H1 (cell line): ENCODE measurements around the gene MBNL2. TPM values are rescaled to one million over a fixed set of nuclear protein-coding genes. Genes with fewer than 3 reads are reported as not detected.

Experiments used
- CTCF ChIA-PET: fragments of 300-600 bp; sonication (Branson Sonifier 250); formaldehyde crosslinking; loops from one replicate; lab custom pipeline; 2021; ENCODE audit not compliant: partially characterized antibody; lab: Charles Lee
- POLR2A ChIA-PET: fragments of 300-600 bp; sonication (Branson Sonifier 250); formaldehyde crosslinking; loops from one replicate; lab custom pipeline; 2021; ENCODE audit warnings: inconsistent platforms; ENCODE audit not compliant: partially characterized antibody; lab: Charles Lee
- DNase-seq, 2 experiments: peaks; one replicate each; pipeline versions ENCODE4 v3.0.0 to v3.0.0-alpha.2; 2010 to 2022; ENCODE audit warnings: low spot score in 2 of 2, low read depth in 1 of 2, mixed read lengths in 1 of 2
- FAIRE-seq: peaks from 2 replicates; lab custom pipeline; 2011; peaks lifted over from hg19 to GRCh38; lab: Jason Lieb, UNC
- H2AFZ ChIP-seq: 2 replicates; pipeline ENCODE4 v1.8.1; 2012; ENCODE audit warnings: low read length, inconsistent platforms
- H2AK5ac ChIP-seq: 2 replicates; pipeline ENCODE4 v1.6.1; 2013; ENCODE audit warnings: low read depth, low read length
- H2BK120ac ChIP-seq: replicated peaks from 2 replicates; pipeline ENCODE3; 2013; ENCODE audit warnings: low read depth, low read length, inconsistent platforms
- H2BK12ac ChIP-seq: 2 replicates; pipeline ENCODE4 v1.6.1; 2013; ENCODE audit warnings: low read depth, low read length
- H2BK15ac ChIP-seq: 2 replicates; pipeline ENCODE4 v1.6.1; 2013; ENCODE audit warnings: low read length
- H2BK20ac ChIP-seq: 2 replicates; pipeline ENCODE4 v1.6.1; 2013; ENCODE audit warnings: low read length
- H2BK5ac ChIP-seq: 2 replicates; pipeline ENCODE4 v1.6.1; 2013; ENCODE audit warnings: low read depth, low read length
- H3K14ac ChIP-seq: 2 replicates; pipeline ENCODE4 v1.6.1; 2013; ENCODE audit warnings: inconsistent platforms; ENCODE audit not compliant: insufficient read length
- H3K18ac ChIP-seq: 2 replicates; pipeline ENCODE4 v1.6.1; 2013; ENCODE audit warnings: low read length; ENCODE audit errors: extremely low read depth
- H3K23ac ChIP-seq: 2 replicates; pipeline ENCODE4 v1.6.1; 2013; ENCODE audit warnings: inconsistent platforms; ENCODE audit not compliant: insufficient read length
- H3K23me2 ChIP-seq: 2 replicates; pipeline ENCODE4 v1.6.1; 2013; ENCODE audit warnings: low read depth, low read length
- H3K27ac ChIP-seq: 2 replicates; pipeline ENCODE4 v1.6.1; 2011; ENCODE audit warnings: low read depth, low read length, inconsistent platforms
- H3K27me3 ChIP-seq, 4 experiments: replicated peaks in 1 of 4; 1 replicate in 1 of 4; 2 replicates in 3 of 4; pipeline versions ENCODE4 v1.6.1 to v1.8.1; 2011 to 2013; ENCODE audit warnings: low read length in 3 of 4, mild to moderate bottlenecking in 3 of 4, inconsistent platforms in 2 of 4, mixed read lengths in 2 of 4, moderate library complexity in 1 of 4; ENCODE audit not compliant: control insufficient read depth in 3 of 4, insufficient read depth in 3 of 4; ENCODE audit errors: extremely low read depth in 1 of 4
- H3K36me3 ChIP-seq, 4 experiments: 2 replicates each; pipeline versions ENCODE4 v1.6.1 to v1.8.1; 2011 to 2013; ENCODE audit warnings: mild to moderate bottlenecking in 4 of 4, low read length in 3 of 4, moderate library complexity in 2 of 4, control low read depth in 1 of 4, inconsistent platforms in 1 of 4; ENCODE audit not compliant: insufficient read depth in 4 of 4, control insufficient read depth in 2 of 4
- H3K4ac ChIP-seq: replicated peaks from 2 replicates; pipeline ENCODE3; 2013; ENCODE audit warnings: low read length, low read depth, mixed read lengths, inconsistent platforms; ENCODE audit not compliant: insufficient read length
- H3K4me1 ChIP-seq, 4 experiments: replicated peaks in 1 of 4; 1 replicate in 1 of 4; 2 replicates in 3 of 4; pipeline versions ENCODE4 v1.6.1 to v1.8.1; 2011 to 2013; ENCODE audit warnings: low read length in 3 of 4, inconsistent platforms in 2 of 4, mixed read lengths in 1 of 4; ENCODE audit not compliant: insufficient read depth in 4 of 4, control insufficient read depth in 3 of 4
- H3K4me2 ChIP-seq, 2 experiments: 2 replicates each; pipeline versions ENCODE4 v1.6.1 to v1.8.1; 2011 to 2013; ENCODE audit warnings: low read depth in 2 of 2, low read length in 2 of 2, control low read depth in 1 of 2, inconsistent platforms in 1 of 2, mild to moderate bottlenecking in 1 of 2; ENCODE audit not compliant: insufficient read depth in 1 of 2
- H3K4me3 ChIP-seq, 4 experiments: fragments of 200-600, 300-600 bp in 1 of 4; sonication (generic), shearing (Covaris generic), sonication (Bioruptor Twin) in 1 of 4; 2 replicates each; pipeline versions ENCODE4 v1.5.1 to v1.8.1; 2011 to 2016; ENCODE audit warnings: low read length in 4 of 4, low read depth in 3 of 4, control low read depth in 2 of 4, inconsistent platforms in 2 of 4, mild to moderate bottlenecking in 2 of 4, mixed read lengths in 1 of 4, moderate library complexity in 1 of 4; ENCODE audit not compliant: insufficient read depth in 2 of 4; ENCODE audit errors: extremely low read depth in 1 of 4
- H3K56ac ChIP-seq: replicated peaks from 2 replicates; pipeline ENCODE3; 2013; ENCODE audit warnings: low read depth, mild to moderate bottlenecking, mixed read lengths, low read length, inconsistent platforms; ENCODE audit not compliant: insufficient read length
- H3K79me1 ChIP-seq: 2 replicates; pipeline ENCODE4 v1.6.1; 2013; ENCODE audit warnings: low read depth, low read length, control low read depth
- H3K79me2 ChIP-seq, 2 experiments: 2 replicates each; pipeline versions ENCODE4 v1.6.1 to v1.8.1; 2012 to 2013; ENCODE audit warnings: low read length in 2 of 2, mild to moderate bottlenecking in 2 of 2, inconsistent platforms in 1 of 2; ENCODE audit not compliant: insufficient read depth in 2 of 2, control insufficient read depth in 1 of 2
- H3K9ac ChIP-seq, 4 experiments: replicated peaks in 1 of 4; 1 replicate in 1 of 4; 2 replicates in 3 of 4; pipeline versions ENCODE4 v1.6.1 to v1.8.1; 2011 to 2013; ENCODE audit warnings: low read depth in 3 of 4, low read length in 3 of 4, control low read depth in 2 of 4, mild to moderate bottlenecking in 2 of 4, moderate library complexity in 2 of 4, inconsistent platforms in 1 of 4; ENCODE audit errors: extremely low read depth in 1 of 4
- H3K9me3 ChIP-seq, 2 experiments: 2 replicates each; pipeline versions ENCODE4 v1.6.1 to v1.8.1; 2012 to 2013; ENCODE audit warnings: mild to moderate bottlenecking in 2 of 2, moderate library complexity in 2 of 2, control low read depth in 1 of 2, inconsistent platforms in 1 of 2, low read depth in 1 of 2, low read length in 1 of 2, mixed read lengths in 1 of 2; ENCODE audit not compliant: insufficient read depth in 2 of 2
- H4K20me1 ChIP-seq, 2 experiments: replicated peaks in 1 of 2; 2 replicates each; pipeline versions ENCODE3 to v1.8.1; 2011 to 2013; ENCODE audit warnings: inconsistent platforms in 2 of 2, low read length in 2 of 2, mild to moderate bottlenecking in 1 of 2; ENCODE audit not compliant: insufficient read depth in 2 of 2, control insufficient read depth in 1 of 2
- H4K5ac ChIP-seq: 2 replicates; pipeline ENCODE4 v1.6.1; 2013; ENCODE audit warnings: low read length, low read depth, mixed read lengths, inconsistent platforms; ENCODE audit not compliant: insufficient read length
- H4K8ac ChIP-seq: 2 replicates; pipeline ENCODE4 v1.8.0; 2013; ENCODE audit warnings: mild to moderate bottlenecking, moderate library complexity, low read length, inconsistent platforms; ENCODE audit not compliant: insufficient read depth; ENCODE audit errors: extremely low read depth
- H4K91ac ChIP-seq: replicated peaks from 2 replicates; pipeline ENCODE3; 2013; ENCODE audit warnings: low read length, mixed read lengths, inconsistent platforms; ENCODE audit not compliant: insufficient read length
- BRCA1 ChIP-seq: IDR thresholded peaks from 2 replicates; pipeline ENCODE4 v1.6.1; 2012; ENCODE audit warnings: low read depth, low read length, improper control_type of control experiment
- EP300 ChIP-seq, 2 experiments: IDR thresholded peaks; 1 replicate in 1 of 2; 2 replicates in 1 of 2; pipeline ENCODE4 v1.6.1; 2011 to 2012; ENCODE audit warnings: low read depth in 2 of 2, low read length in 2 of 2, mild to moderate bottlenecking in 2 of 2, borderline replicate concordance in 1 of 2, inconsistent platforms in 1 of 2, moderate library complexity in 1 of 2
- HDAC2 ChIP-seq, 2 experiments: fragments of 300-600 bp in 1 of 2; sonication (generic) in 1 of 2; IDR thresholded peaks; 2 replicates each; pipeline ENCODE4 v1.6.1; 2011 to 2012; ENCODE audit warnings: low read depth in 2 of 2, low read length in 2 of 2, mild to moderate bottlenecking in 2 of 2, moderate library complexity in 2 of 2, borderline replicate concordance in 1 of 2, inconsistent platforms in 1 of 2
- HDAC6 ChIP-seq: IDR thresholded peaks from one replicate; pipeline ENCODE4 v1.7.1; 2012; ENCODE audit warnings: low read depth, mild to moderate bottlenecking, inconsistent platforms, low read length, moderate library complexity
- KDM4A ChIP-seq: IDR thresholded peaks from one replicate; pipeline ENCODE4 v1.7.1; 2012; ENCODE audit warnings: low read depth, mild to moderate bottlenecking, moderate library complexity, low read length, inconsistent platforms; ENCODE audit not compliant: severe bottlenecking
- KDM5A ChIP-seq: fragments of 200-600 bp; IDR thresholded peaks from 2 replicates; pipeline ENCODE4 v1.7.1; 2012; ENCODE audit warnings: mild to moderate bottlenecking, low read length, inconsistent platforms, mixed read lengths
- SIN3A ChIP-seq, 2 experiments: IDR thresholded peaks in 1 of 2; conservative IDR thresholded peaks in 1 of 2; 2 replicates each; pipeline ENCODE4 v1.6.1; 2011 to 2012; ENCODE audit warnings: low read length in 2 of 2, improper control_type of control experiment in 1 of 2, low read depth in 1 of 2, mild to moderate bottlenecking in 1 of 2
- YY1 ChIP-seq: IDR thresholded peaks from 2 replicates; pipeline ENCODE4 v1.6.1; 2011; ENCODE audit warnings: low read depth, mild to moderate bottlenecking, low read length
- WGBS, 2 experiments: shearing (Covaris generic) in 1 of 2; methylation state at CpG; one replicate each; pipeline versions ENCODE4 v1.1.6 to v1.1.7; 2013 to 2015; ENCODE audit warnings: low lambda C conversion rate in 2 of 2, mixed read lengths in 2 of 2, inconsistent platforms in 1 of 2, low coverage in 1 of 2, missing lambda C conversion rate in 1 of 2; ENCODE audit not compliant: insufficient replicate concordance in 2 of 2, insufficient coverage in 1 of 2, insufficient read length in 1 of 2; ENCODE audit errors: extremely low coverage in 1 of 2, missing lambda C conversion rate in 1 of 2; 5-methylcytosine and 5-hydroxymethylcytosine counted together
- polyA plus RNA-seq, 7 experiments: library from polyadenylated mRNA; depleted of rRNA in 3 of 7; stranded (reverse) in 5 of 7; unstranded in 2 of 7; fragments of >200 nt in 5 of 7; fragments of 200-250 nt in 2 of 7; gene quantifications; 1 replicate in 5 of 7; 2 replicates in 1 of 7; 4 replicates in 1 of 7; pipeline versions ENCODE4 v1.2.1 to v1.2.3, GENCODE V29; 2011 to 2013; ENCODE audit warnings: missing spikeins in 2 of 7, mixed read lengths in 2 of 7
- total RNA-seq: library from RNA; stranded (reverse); fragmentation: NEBNext Ultra II Directional; extraction: Animal tissue kit (Norgen Biotek cat#: 25700); gene quantifications from 2 replicates; pipeline ENCODE4 v1.2.1, GENCODE V29; 2021
- TF ChIP-seq, protein P1 (sequence below): IDR thresholded peaks from 2 replicates; pipeline ENCODE4 v1.6.1; 2012; ENCODE audit warnings: inconsistent platforms

MBNL2 gene
- total and polyA plus RNA-seq, 2 of the 8 experiments (the other 6 are each of a cell fraction or from before 2014, with no cell fraction given), result 1.0 to 2.6 TPM

DNA sequence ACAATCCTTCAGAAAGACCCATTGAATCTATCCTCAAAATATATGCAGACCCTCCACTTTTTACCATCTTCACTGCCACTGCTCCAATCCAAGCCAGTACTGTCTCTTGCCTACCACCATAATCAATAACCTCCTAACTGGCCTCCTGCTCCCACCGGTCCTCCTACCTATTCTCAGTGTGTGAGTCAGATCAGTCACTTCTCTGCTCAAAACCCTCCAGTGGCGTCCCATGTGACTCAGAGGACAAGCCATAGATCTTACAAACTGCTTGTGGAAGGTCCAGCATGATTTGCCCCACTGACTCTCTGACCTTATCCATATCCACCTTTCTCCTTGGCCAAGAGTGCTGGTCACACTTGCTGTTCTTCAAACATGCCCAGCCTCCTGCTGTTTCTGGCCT is 23.4 kb upstream of the MBNL2 start:
- Histone ChIP-seq H2BK20ac (no peak overlapping the region), H3K14ac (no peak overlapping the region), H4K8ac (no peak overlapping the region), H2BK15ac (no peak overlapping the region), H2BK5ac (no peak overlapping the region), H3K18ac (no peak overlapping the region), H3K4me1 (peaks cover 0 to 6% (median 2%) of the 10 kb centered on the region in 4 experiments; a peak in 3 of 7 replicates), H4K91ac (no peak overlapping the region), H3K4ac (no peak overlapping the region), H3K56ac (no peak overlapping the region), H2AK5ac (no peak overlapping the region), H4K5ac (no peak overlapping the region), H3K27me3 (no peaks in the 10 kb centered on the region; a peak in 1 of 7 replicates), H4K20me1 (no peaks in the 10 kb centered on the region), H3K23ac (no peak overlapping the region), H3K79me2 (no peaks in the 10 kb centered on the region), H2AFZ (no peak overlapping the region), H3K4me3 (no peak overlapping the region), H3K23me2 (no peaks in the 10 kb centered on the region), H3K9me3 (no peaks in the 10 kb centered on the region), H3K79me1 (no peaks in the 10 kb centered on the region), H2BK120ac (no peak overlapping the region), H3K36me3 (no peaks in the 10 kb centered on the region), H2BK12ac (no peak overlapping the region), H3K4me2 (no peak overlapping the region), H3K9ac (no peak overlapping the region), H3K27ac (no peak overlapping the region)
- DNase-seq, result no peak
- POLR2A ChIA-PET, result no interaction called here
- 88% methylated on average over 2 of the region's 2 CpGs; no CpG with 5 or more reads in 1 of the 2 experiments for WGBS, 2 experiments
- CTCF ChIA-PET, result no interaction called here
- no peak for FAIRE-seq
- TF ChIP-seq YY1, result no peak
- TF ChIP-seq KDM4A, result no peak
- no peak for TF ChIP-seq HDAC2 (IDR thresholded peaks at IDR 0.05; ENCODE audit: borderline replicate concordance in 1 of 2, low read depth in 2 of 2, low read length in 2 of 2)
- TF ChIP-seq SIN3A (conservative IDR thresholded peaks at IDR 0.05 in 1 of 2, IDR thresholded peaks at IDR 0.05 in 1 of 2; ENCODE audit: low read depth in 1 of 2, low read length in 2 of 2), result no peak
- TF ChIP-seq BRCA1, result no peak
- TF ChIP-seq HDAC6, result no peak
- TF ChIP-seq KDM5A, result no peak
- no peak for TF ChIP-seq EP300 (IDR thresholded peaks at IDR 0.05; ENCODE audit: borderline replicate concordance in 1 of 2, low read depth in 2 of 2, low read length in 2 of 2)
- TF ChIP-seq, protein P1, sequence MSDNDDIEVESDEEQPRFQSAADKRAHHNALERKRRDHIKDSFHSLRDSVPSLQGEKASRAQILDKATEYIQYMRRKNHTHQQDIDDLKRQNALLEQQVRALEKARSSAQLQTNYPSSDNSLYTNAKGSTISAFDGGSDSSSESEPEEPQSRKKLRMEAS, result no peak
